Measurements from ENCODE around the gene PDE4D.
A peak's percentile ranks its signal among the peaks of the same experiment; 100 is the strongest.

Gene PDE4D

DNA sequence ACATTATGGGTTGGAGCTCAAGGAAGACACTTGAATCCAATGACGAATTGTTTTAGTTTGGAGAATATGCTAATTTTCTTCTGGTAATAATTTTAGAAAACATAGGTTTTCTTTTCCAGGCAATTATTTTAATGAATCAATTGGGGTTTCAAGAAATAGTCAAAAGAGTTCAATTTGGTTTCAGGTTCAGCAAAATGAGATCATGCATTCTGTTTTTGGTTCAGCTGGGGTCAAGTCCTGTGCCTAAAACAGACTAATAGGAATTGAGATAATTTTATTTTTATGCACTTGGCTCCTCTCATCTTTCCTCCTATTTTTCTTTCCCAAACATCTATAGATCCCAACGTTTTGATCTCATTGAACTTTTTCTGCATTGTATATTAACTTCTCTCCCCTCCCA is 713.8 kb downstream of the PDE4D start:
- no peak for DNase-seq (ENCODE audit: low read depth in 1 of 2, low spot score in 1 of 2)
- no peak overlapping the region for H3K27ac ChIP-seq (replicated peaks)
- H3K4me3 ChIP-seq (replicated peaks; ENCODE audit: insufficient read depth, low read length) = no peak overlapping the region
- no peaks in the 10 kb centered on the region for H3K27me3 ChIP-seq (ENCODE audit: insufficient read depth, poor library complexity, severe bottlenecking)
- TF ChIP-seq GABPA (IDR thresholded peaks at IDR 0.05; ENCODE audit: low read depth) (no peak), SPI1 (IDR thresholded peaks at IDR 0.05; ENCODE audit: borderline replicate concordance, low read depth) (no peak)
- TF ChIP-seq, protein P1, sequence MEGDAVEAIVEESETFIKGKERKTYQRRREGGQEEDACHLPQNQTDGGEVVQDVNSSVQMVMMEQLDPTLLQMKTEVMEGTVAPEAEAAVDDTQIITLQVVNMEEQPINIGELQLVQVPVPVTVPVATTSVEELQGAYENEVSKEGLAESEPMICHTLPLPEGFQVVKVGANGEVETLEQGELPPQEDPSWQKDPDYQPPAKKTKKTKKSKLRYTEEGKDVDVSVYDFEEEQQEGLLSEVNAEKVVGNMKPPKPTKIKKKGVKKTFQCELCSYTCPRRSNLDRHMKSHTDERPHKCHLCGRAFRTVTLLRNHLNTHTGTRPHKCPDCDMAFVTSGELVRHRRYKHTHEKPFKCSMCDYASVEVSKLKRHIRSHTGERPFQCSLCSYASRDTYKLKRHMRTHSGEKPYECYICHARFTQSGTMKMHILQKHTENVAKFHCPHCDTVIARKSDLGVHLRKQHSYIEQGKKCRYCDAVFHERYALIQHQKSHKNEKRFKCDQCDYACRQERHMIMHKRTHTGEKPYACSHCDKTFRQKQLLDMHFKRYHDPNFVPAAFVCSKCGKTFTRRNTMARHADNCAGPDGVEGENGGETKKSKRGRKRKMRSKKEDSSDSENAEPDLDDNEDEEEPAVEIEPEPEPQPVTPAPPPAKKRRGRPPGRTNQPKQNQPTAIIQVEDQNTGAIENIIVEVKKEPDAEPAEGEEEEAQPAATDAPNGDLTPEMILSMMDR (IDR thresholded peaks at IDR 0.05; ENCODE audit: insufficient read depth, low read length) = no peak
- TF ChIP-seq, protein P2, sequence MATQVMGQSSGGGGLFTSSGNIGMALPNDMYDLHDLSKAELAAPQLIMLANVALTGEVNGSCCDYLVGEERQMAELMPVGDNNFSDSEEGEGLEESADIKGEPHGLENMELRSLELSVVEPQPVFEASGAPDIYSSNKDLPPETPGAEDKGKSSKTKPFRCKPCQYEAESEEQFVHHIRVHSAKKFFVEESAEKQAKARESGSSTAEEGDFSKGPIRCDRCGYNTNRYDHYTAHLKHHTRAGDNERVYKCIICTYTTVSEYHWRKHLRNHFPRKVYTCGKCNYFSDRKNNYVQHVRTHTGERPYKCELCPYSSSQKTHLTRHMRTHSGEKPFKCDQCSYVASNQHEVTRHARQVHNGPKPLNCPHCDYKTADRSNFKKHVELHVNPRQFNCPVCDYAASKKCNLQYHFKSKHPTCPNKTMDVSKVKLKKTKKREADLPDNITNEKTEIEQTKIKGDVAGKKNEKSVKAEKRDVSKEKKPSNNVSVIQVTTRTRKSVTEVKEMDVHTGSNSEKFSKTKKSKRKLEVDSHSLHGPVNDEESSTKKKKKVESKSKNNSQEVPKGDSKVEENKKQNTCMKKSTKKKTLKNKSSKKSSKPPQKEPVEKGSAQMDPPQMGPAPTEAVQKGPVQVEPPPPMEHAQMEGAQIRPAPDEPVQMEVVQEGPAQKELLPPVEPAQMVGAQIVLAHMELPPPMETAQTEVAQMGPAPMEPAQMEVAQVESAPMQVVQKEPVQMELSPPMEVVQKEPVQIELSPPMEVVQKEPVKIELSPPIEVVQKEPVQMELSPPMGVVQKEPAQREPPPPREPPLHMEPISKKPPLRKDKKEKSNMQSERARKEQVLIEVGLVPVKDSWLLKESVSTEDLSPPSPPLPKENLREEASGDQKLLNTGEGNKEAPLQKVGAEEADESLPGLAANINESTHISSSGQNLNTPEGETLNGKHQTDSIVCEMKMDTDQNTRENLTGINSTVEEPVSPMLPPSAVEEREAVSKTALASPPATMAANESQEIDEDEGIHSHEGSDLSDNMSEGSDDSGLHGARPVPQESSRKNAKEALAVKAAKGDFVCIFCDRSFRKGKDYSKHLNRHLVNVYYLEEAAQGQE (IDR thresholded peaks at IDR 0.05; ENCODE audit: insufficient replicate concordance, low read depth) = no peak

DNA sequence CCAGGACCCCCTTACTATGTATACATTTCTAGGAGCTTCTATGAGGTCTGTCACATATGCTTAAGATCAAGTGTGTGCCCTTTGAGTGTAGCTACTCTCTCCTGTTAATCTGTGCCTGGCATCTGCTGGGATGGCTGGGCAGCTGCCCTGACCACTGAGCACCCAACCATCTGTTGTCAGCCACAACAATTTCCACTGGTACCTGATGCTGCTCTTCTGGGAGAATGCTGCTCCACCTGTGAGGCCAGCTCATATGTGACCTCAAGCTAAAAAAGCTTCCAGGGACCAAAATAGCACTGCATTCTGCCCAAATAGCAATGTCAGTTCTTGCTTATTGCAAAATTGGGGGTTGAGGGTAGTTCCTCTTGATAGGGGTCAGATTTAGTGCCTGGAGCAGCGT is 715.0 kb downstream of the PDE4D start:
- no peak overlapping the region for H3K4me3 ChIP-seq (replicated peaks; ENCODE audit: insufficient read depth, low read length)
- H3K27me3 ChIP-seq (ENCODE audit: insufficient read depth, poor library complexity, severe bottlenecking) = no peaks in the 10 kb centered on the region
- no peak overlapping the region for H3K27ac ChIP-seq (replicated peaks)
- DNase-seq (ENCODE audit: low read depth in 1 of 2, low spot score in 1 of 2) = no peak
- TF ChIP-seq, protein P1 (IDR thresholded peaks at IDR 0.05; ENCODE audit: insufficient read depth, low read length) = no peak
- TF ChIP-seq, protein P2 (IDR thresholded peaks at IDR 0.05; ENCODE audit: insufficient replicate concordance, low read depth) = no peak
- TF ChIP-seq GABPA (IDR thresholded peaks at IDR 0.05; ENCODE audit: low read depth) = no peak
- no peak for TF ChIP-seq POLR2AphosphoS5 (IDR thresholded peaks at IDR 0.05; ENCODE audit: low read depth)
- no peak for TF ChIP-seq SPI1 (IDR thresholded peaks at IDR 0.05; ENCODE audit: borderline replicate concordance, low read depth)

DNA sequence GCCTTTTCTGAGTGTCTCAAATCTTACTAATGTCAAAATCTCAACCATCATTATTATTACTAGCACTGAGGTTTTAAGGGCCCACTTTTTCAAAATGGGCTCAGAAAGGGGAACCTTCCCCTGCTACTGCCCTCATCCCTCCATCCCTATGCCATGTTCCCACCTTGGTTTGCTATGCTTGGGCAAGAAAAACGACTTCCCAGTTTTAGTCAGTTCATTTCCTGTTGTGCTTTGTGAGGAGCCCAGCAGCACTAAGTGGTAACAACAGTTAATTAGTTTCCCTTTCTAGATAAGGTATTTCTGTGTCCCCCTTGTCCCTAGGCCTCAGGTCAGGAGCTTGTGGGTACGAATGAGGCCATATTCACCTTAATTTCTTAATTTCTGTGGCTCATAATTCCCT is 715.5 kb downstream of the PDE4D start:
- no peak overlapping the region for H3K4me3 ChIP-seq (replicated peaks; ENCODE audit: insufficient read depth, low read length)
- no peaks in the 10 kb centered on the region for H3K27me3 ChIP-seq (ENCODE audit: insufficient read depth, poor library complexity, severe bottlenecking)
- TF ChIP-seq SPI1 (IDR thresholded peaks at IDR 0.05; ENCODE audit: borderline replicate concordance, low read depth) (no peak; the same call in 1 of the 2 replicates), GABPA (IDR thresholded peaks at IDR 0.05; ENCODE audit: low read depth) (no peak), POLR2AphosphoS5 (IDR thresholded peaks at IDR 0.05; ENCODE audit: low read depth) (no peak)
- TF ChIP-seq, protein P1 (IDR thresholded peaks at IDR 0.05; ENCODE audit: insufficient read depth, low read length) = no peak
- TF ChIP-seq, protein P2 (IDR thresholded peaks at IDR 0.05; ENCODE audit: insufficient replicate concordance, low read depth) = no peak
- no peak overlapping the region for H3K27ac ChIP-seq (replicated peaks)
- DNase-seq (ENCODE audit: low read depth in 1 of 2, low spot score in 1 of 2) = peak in 1 of 2 experiments; percentile 11
